Hematopoietic multipotent progenitor cell (in vitro differentiated cells): Measurements from ENCODE around the gene FGF1. TPM values are rescaled to one million over a fixed set of nuclear protein-coding genes. Genes with fewer than 3 reads are reported as not detected.
"Not testable (repeated sequence)": the region's sequence is repeated elsewhere in the genome, so short reads cannot be mapped to it uniquely, and the experiment has no call there.

Source experiments
- DNase-seq, 3 donors: peaks; one replicate each; pipeline ENCODE4 v3.0.0-alpha.2; 2011 to 2015; ENCODE audit warnings: low read depth in 2 of 3, low spot score in 2 of 3
- total RNA-seq: library from RNA; depleted of rRNA; stranded (reverse); fragments of >200 nt; gene quantifications from one replicate; pipeline ENCODE4 v1.2.3, GENCODE V29; 2012

FGF1 gene
- total RNA-seq, 1 donor, result not detected

- DNase-seq, result not testable (repeated sequence)
Measured at GRCh38 chr5:142648108-142648507, 37.8 kb downstream of the FGF1 start.

GRCh38 chr5:142645456-142645855, 40.4 kb downstream of the FGF1 start:
- no peak for DNase-seq

GRCh38 chr5:142644640-142645361, 41.1 kb downstream of the FGF1 start:
- DNase-seq, result no peak

GRCh38 chr5:142644127-142644526, 41.8 kb downstream of the FGF1 start:
- no peak for DNase-seq

- DNase-seq, result no peak
Measured at GRCh38 chr5:142643634-142644033, 42.3 kb downstream of the FGF1 start.

GRCh38 chr5:142642427-142642826, 43.5 kb downstream of the FGF1 start:
- DNase-seq, result no peak

- no peak for DNase-seq
Measured at GRCh38 chr5:142641711-142642110, 44.2 kb downstream of the FGF1 start.

- DNase-seq, result no peak
Measured at GRCh38 chr5:142640316-142641005, 45.4 kb downstream of the FGF1 start.

- DNase-seq, result no peak
Measured at GRCh38 chr5:142639455-142639854, 46.4 kb downstream of the FGF1 start.

GRCh38 chr5:142637871-142638270, 48.0 kb downstream of the FGF1 start:
- no peak for DNase-seq

GRCh38 chr5:142636698-142637324, 49.1 kb downstream of the FGF1 start:
- DNase-seq, result no peak

- DNase-seq, result no peak
Measured at GRCh38 chr5:142636093-142636492, 49.8 kb downstream of the FGF1 start.

GRCh38 chr5:142634216-142635011, 51.5 kb downstream of the FGF1 start:
- DNase-seq, result no peak

GRCh38 chr5:142630927-142631539, 54.9 kb downstream of the FGF1 start:
- no peak for DNase-seq

GRCh38 chr5:142627383-142628217, 58.3 kb downstream of the FGF1 start:
- no peak for DNase-seq

GRCh38 chr5:142626786-142627185, 59.1 kb downstream of the FGF1 start:
- no peak for DNase-seq

- DNase-seq, result no peak
Measured at GRCh38 chr5:142626099-142626498, 59.8 kb downstream of the FGF1 start.

GRCh38 chr5:142621227-142621626, 64.7 kb downstream of the FGF1 start:
- DNase-seq, result no peak

GRCh38 chr5:142619815-142620214, 66.1 kb downstream of the FGF1 start:
- DNase-seq, result no peak

GRCh38 chr5:142618130-142618523, 67.8 kb downstream of the FGF1 start:
- peak in 1 of 3 donors; percentile 12 for DNase-seq
